GM12878 (cell line): Measurements from ENCODE around the gene BBS4. TPM values are rescaled to one million over a fixed set of nuclear protein-coding genes. Genes with fewer than 3 reads are reported as not detected.

Source experiments
- ATAC-seq: fragments of 200-7000 bp; cut with Tn5 transposase; 3 replicates; pipeline ENCODE4 v1.9.1; 2020; ENCODE audit warnings: mild to moderate bottlenecking, moderate library complexity
- BruUV-seq: library from RNA; stranded (reverse); fragments of 400-500 nt; replicated peaks from 2 replicates; lab custom pipeline; 2021; lab: Mats Ljungman, UMichigan
- CTCF ChIA-PET: fragments of 300-600 bp; sonication (Branson Sonifier 250); formaldehyde crosslinking; extraction: SDS; loops from one replicate; lab custom pipeline; 2021; ENCODE audit warnings: inconsistent platforms; lab: Yijun Ruan, JAX
- POLR2A ChIA-PET: fragments of 350-600 bp; formaldehyde crosslinking; extraction: SDS; loops from one replicate; lab custom pipeline; 2021; ENCODE audit warnings: inconsistent platforms; lab: Charles Lee
- RAD21 ChIA-PET: fragments of 300-600 bp; sonication (Branson Sonifier 250); formaldehyde crosslinking; loops from one replicate; lab custom pipeline; 2023; ENCODE audit warnings: antibody characterized with exemption; ENCODE audit not compliant: unreplicated experiment; lab: Charles Lee
- SMC1A ChIA-PET: fragments of 300-600 bp; sonication (Branson Sonifier 250); formaldehyde crosslinking; loops from one replicate; lab custom pipeline; 2023; ENCODE audit not compliant: unreplicated experiment, uncharacterized antibody; lab: Charles Lee
- DNase-seq: peaks from one replicate; pipeline ENCODE4 v3.0.0-alpha.2; 2011; ENCODE audit warnings: low read depth, low spot score
- FAIRE-seq: peaks from 3 replicates; lab custom pipeline; 2011; peaks lifted over from hg19 to GRCh38; lab: Jason Lieb, UNC
- H2AFZ ChIP-seq: 2 replicates; pipeline ENCODE4 v1.6.0; 2011; ENCODE audit warnings: low read depth, low read length, control low read depth; ENCODE audit not compliant: control insufficient read depth
- H3K27ac ChIP-seq: 2 replicates; pipeline ENCODE4 v1.5.1; 2011; ENCODE audit warnings: control low read depth; ENCODE audit not compliant: control insufficient read depth, insufficient read depth
- H3K27me3 ChIP-seq, 2 experiments: replicated peaks in 1 of 2; 2 replicates each; pipeline versions ENCODE4 v1.6.0 to v1.6.1; 2011; ENCODE audit warnings: low read length in 1 of 2; ENCODE audit not compliant: control insufficient read depth in 2 of 2, insufficient read depth in 2 of 2
- H3K36me3 ChIP-seq, 2 experiments: 2 replicates each; pipeline ENCODE4 v1.5.1; 2011; ENCODE audit warnings: low read length in 1 of 2; ENCODE audit not compliant: control insufficient read depth in 2 of 2, insufficient read depth in 2 of 2
- H3K4me1 ChIP-seq: 2 replicates; pipeline ENCODE4 v1.6.1; 2011; ENCODE audit warnings: mild to moderate bottlenecking, low read length, moderate library complexity, mixed read lengths; ENCODE audit not compliant: control insufficient read depth, insufficient read depth
- H3K4me2 ChIP-seq: 2 replicates; pipeline ENCODE4 v1.6.0; 2011; ENCODE audit warnings: control low read depth; ENCODE audit not compliant: control insufficient read depth, insufficient read depth
- H3K4me3 ChIP-seq: fragments of 200-600 bp; sonication (generic); 2 replicates; pipeline ENCODE4 v1.5.1; 2016
- H3K79me2 ChIP-seq: 2 replicates; pipeline ENCODE4 v1.6.0; 2011; ENCODE audit warnings: low read length; ENCODE audit not compliant: control insufficient read depth, insufficient read depth
- H3K9ac ChIP-seq: 2 replicates; pipeline ENCODE4 v1.8.0; 2011; ENCODE audit warnings: low read length, control low read depth, mixed read lengths; ENCODE audit not compliant: control insufficient read depth, insufficient read depth
- H3K9me3 ChIP-seq: replicated peaks from 3 replicates; pipeline ENCODE4 v1.5.1; 2011; ENCODE audit warnings: mild to moderate bottlenecking, low read length; ENCODE audit not compliant: control insufficient read depth, insufficient read depth
- H4K20me1 ChIP-seq: 2 replicates; pipeline ENCODE4 v1.6.0; 2011; ENCODE audit not compliant: control insufficient read depth, insufficient read depth
- BCL11A ChIP-seq: IDR thresholded peaks from 2 replicates; pipeline ENCODE4 v1.6.1; 2011; ENCODE audit warnings: low read depth, low read length
- BMI1 ChIP-seq: fragments of 450-650 bp; IDR thresholded peaks from 2 replicates; pipeline ENCODE4 v1.6.1; 2016; ENCODE audit warnings: mild to moderate bottlenecking, moderate library complexity, borderline replicate concordance
- CHD2 ChIP-seq: IDR thresholded peaks from 2 replicates; pipeline ENCODE4 v1.6.1; 2011; ENCODE audit warnings: low read depth, low read length, improper control_type of control experiment, borderline replicate concordance
- DPF2 ChIP-seq: fragments of 450-650 bp; IDR thresholded peaks from 2 replicates; pipeline ENCODE4 v1.6.1; 2017; ENCODE audit warnings: mild to moderate bottlenecking
- ESRRA ChIP-seq: IDR thresholded peaks from 2 replicates; pipeline ENCODE4 v1.6.1; 2012; ENCODE audit warnings: mild to moderate bottlenecking, low read length, improper control_type of control experiment
- KLF5 ChIP-seq: fragments of 450-650 bp; IDR thresholded peaks from 2 replicates; pipeline ENCODE4 v1.6.1; 2014; ENCODE audit warnings: mild to moderate bottlenecking; ENCODE audit not compliant: partially characterized antibody
- MAX ChIP-seq: IDR thresholded peaks from 2 replicates; pipeline ENCODE4 v1.6.1; 2012; ENCODE audit warnings: low read depth, low read length, improper control_type of control experiment
- PAX5 ChIP-seq: IDR thresholded peaks from 2 replicates; pipeline ENCODE4 v1.6.1; 2011; ENCODE audit warnings: low read depth, low read length, borderline replicate concordance
- PKNOX1 ChIP-seq: fragments of 450-650 bp; IDR thresholded peaks from 2 replicates; pipeline ENCODE4 v1.6.1; 2016; ENCODE audit warnings: mild to moderate bottlenecking
- POLR2AphosphoS2 ChIP-seq: IDR thresholded peaks from 2 replicates; pipeline ENCODE4 v1.6.1; 2011; ENCODE audit warnings: low read depth, mild to moderate bottlenecking, low read length, improper control_type of control experiment, moderate library complexity
- SIN3A ChIP-seq: IDR thresholded peaks from 2 replicates; pipeline ENCODE4 v1.6.1; 2012; ENCODE audit warnings: low read depth, low read length, improper control_type of control experiment
- SREBF1 ChIP-seq: IDR thresholded peaks from 2 replicates; pipeline ENCODE4 v1.6.1; 2012; ENCODE audit warnings: mild to moderate bottlenecking, low read length
- SUZ12 ChIP-seq: fragments of 200-600 bp; sonication (generic); IDR thresholded peaks from one replicate; pipeline ENCODE4 v1.6.1; 2018; ENCODE audit warnings: antibody characterized with exemption, mild to moderate bottlenecking; ENCODE audit not compliant: unreplicated experiment
- TAF1 ChIP-seq: IDR thresholded peaks from 2 replicates; pipeline ENCODE4 v1.6.1; 2011; ENCODE audit warnings: mild to moderate bottlenecking, low read depth, low read length, borderline replicate concordance
- TCF7 ChIP-seq: IDR thresholded peaks from 2 replicates; pipeline ENCODE4 v1.6.1; 2014; ENCODE audit warnings: antibody characterized with exemption, borderline replicate concordance
- YBX1 ChIP-seq: fragments of 450-650 bp; IDR thresholded peaks from 2 replicates; pipeline ENCODE4 v1.6.1; 2016; ENCODE audit warnings: antibody characterized with exemption
- WGBS: methylation state at CpG from one replicate; pipeline ENCODE4 v1.1.6; 2016; ENCODE audit warnings: low lambda C conversion rate; ENCODE audit not compliant: insufficient replicate concordance, insufficient coverage; ENCODE audit errors: missing lambda C conversion rate; 5-methylcytosine and 5-hydroxymethylcytosine counted together
- in situ Hi-C: fragments of 300-500 bp; cut with MboI; formaldehyde crosslinking; loops from 9 replicates; pipeline ENCODE4 v1.14.3; 2018; ENCODE audit warnings: mixed read lengths
- intact Hi-C: fragments of 100-400 bp; cut with micrococcal nuclease; formaldehyde crosslinking; loops from one replicate; pipeline ENCODE4 v1.14.2; 2022; ENCODE audit not compliant: unreplicated experiment
- polyA plus RNA-seq, 11 experiments: library from polyadenylated mRNA; depleted of rRNA in 4 of 11; unstranded in 6 of 11; stranded (reverse) in 5 of 11; fragments of >200 nt; fragmentation: Nextera tagmentation in 4 of 11; fragmentation: Illumina TruSeq in 1 of 11; extraction: Ambion mirVana in 4 of 11; extraction: Trizol in 1 of 11; gene quantifications; 1 replicate in 1 of 11; 2 replicates in 10 of 11; pipeline versions ENCODE4 v1.2.1 to v1.2.3, GENCODE V29; 2011 to 2016; ENCODE audit warnings: inconsistent platforms in 2 of 11, missing spikeins in 2 of 11, low read depth in 1 of 11
- total RNA-seq, 4 experiments: library from RNA; depleted of rRNA in 3 of 4; stranded (reverse); fragments of >200 nt in 3 of 4; fragmentation: Illumina TruSeq in 1 of 4; extraction: Trizol in 1 of 4; gene quantifications; 2 replicates each; pipeline versions ENCODE4 v1.2.1 to v1.2.3, GENCODE V29; 2013 to 2021

Gene BBS4
- total and polyA plus RNA-seq, 10 of the 15 experiments (the other 5 are each of a cell fraction or from before 2014, with no cell fraction given): 7.2 to 22.1 (median 9.9) TPM

GRCh38 chr15:72758182-72758581, 72.2 kb downstream of the BBS4 start:
- peaks cover 15 to 39% of the 10 kb centered on the region in 2 experiments for H3K36me3 ChIP-seq
- H4K20me1 ChIP-seq: no peaks in the 10 kb centered on the region
- H3K27ac ChIP-seq: no peak overlapping the region
- no peaks in the 10 kb centered on the region for H3K9me3 ChIP-seq
- no peaks in the 10 kb centered on the region for H3K4me1 ChIP-seq
- H3K27me3 ChIP-seq: no peaks in the 10 kb centered on the region
- SMC1A ChIA-PET: interaction anchor here (1.6 kb wide), 1 partner anchor 37 kb away, joined by 7 read pairs; no protein-coding TSS in a partner anchor
- in situ Hi-C loops (no loop called here), intact Hi-C loops (no loop called here)
- DNase-seq (no peak), FAIRE-seq (no peak), ATAC-seq (no peak)
- POLR2A ChIA-PET: no interaction called here
- WGBS: 60% methylated on average over 3 of the region's 3 CpGs
- no peak overlapping the region for H3K4me3 ChIP-seq
- RAD21 ChIA-PET: no interaction called here
- TF ChIP-seq DPF2 (no peak), YBX1 (no peak), POLR2AphosphoS2 (no peak), BCL11A (no peak), TAF1 (no peak), KLF5 (no peak), ESRRA (no peak), SREBF1 (no peak), SUZ12 (no peak), TCF7 (no peak), PAX5 (no peak), BMI1 (no peak), MAX (no peak), CHD2 (no peak), SIN3A (no peak), PKNOX1 (no peak)
- H3K9ac ChIP-seq: no peak overlapping the region
- H3K79me2 ChIP-seq: no peaks in the 10 kb centered on the region; the same call in 1 of the 2 replicates
- no peak overlapping the region for H3K4me2 ChIP-seq
- CTCF ChIA-PET: no interaction called here
- H2AFZ ChIP-seq: no peak overlapping the region
- no TSS peak for BruUV-seq
